Measurements from ENCODE around the gene POU5F1.
A peak's percentile ranks its signal among the peaks of the same experiment; 100 is the strongest.
"Not testable (repeated sequence)": the region's sequence is repeated elsewhere in the genome, so short reads cannot be mapped to it uniquely, and the experiment has no call there.

The POU5F1 gene

DNA sequence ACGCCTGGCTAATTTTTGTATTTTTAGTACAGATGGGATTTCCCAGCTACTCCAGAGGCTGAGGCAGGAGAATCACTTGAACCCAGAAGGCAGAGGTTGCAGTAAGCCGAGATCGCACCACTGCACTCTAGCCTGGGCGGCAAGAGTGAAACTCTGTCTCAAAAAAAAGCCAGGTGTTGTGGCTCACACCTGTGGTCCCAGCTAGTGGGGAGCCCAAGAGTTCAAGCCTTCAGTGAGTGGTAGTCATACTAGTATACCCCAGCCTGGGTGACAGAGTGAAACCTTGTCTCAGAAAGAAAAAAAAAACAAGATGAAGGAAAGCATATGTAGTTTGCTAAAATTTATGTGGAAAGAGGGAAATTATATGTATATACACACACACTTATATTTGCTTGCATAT is 20.0 kb upstream of the POU5F1 start:
- no peak for DNase-seq (ENCODE audit: low spot score)
- in situ Hi-C loops (cut with MboI; ENCODE audit: low pct_unique_long_range_greater_than_20kb, low sequenced_read_pairs, unreplicated experiment): loop anchor here (5.0 kb wide), 2 partner anchors 53 to 177 kb away; partner anchors contain the start of gene PSORS1C2
- TF ChIP-seq, protein P1, sequence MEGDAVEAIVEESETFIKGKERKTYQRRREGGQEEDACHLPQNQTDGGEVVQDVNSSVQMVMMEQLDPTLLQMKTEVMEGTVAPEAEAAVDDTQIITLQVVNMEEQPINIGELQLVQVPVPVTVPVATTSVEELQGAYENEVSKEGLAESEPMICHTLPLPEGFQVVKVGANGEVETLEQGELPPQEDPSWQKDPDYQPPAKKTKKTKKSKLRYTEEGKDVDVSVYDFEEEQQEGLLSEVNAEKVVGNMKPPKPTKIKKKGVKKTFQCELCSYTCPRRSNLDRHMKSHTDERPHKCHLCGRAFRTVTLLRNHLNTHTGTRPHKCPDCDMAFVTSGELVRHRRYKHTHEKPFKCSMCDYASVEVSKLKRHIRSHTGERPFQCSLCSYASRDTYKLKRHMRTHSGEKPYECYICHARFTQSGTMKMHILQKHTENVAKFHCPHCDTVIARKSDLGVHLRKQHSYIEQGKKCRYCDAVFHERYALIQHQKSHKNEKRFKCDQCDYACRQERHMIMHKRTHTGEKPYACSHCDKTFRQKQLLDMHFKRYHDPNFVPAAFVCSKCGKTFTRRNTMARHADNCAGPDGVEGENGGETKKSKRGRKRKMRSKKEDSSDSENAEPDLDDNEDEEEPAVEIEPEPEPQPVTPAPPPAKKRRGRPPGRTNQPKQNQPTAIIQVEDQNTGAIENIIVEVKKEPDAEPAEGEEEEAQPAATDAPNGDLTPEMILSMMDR (IDR thresholded peaks at IDR 0.05; ENCODE audit: extremely low read depth, insufficient read depth, missing control alignments): no peak

DNA sequence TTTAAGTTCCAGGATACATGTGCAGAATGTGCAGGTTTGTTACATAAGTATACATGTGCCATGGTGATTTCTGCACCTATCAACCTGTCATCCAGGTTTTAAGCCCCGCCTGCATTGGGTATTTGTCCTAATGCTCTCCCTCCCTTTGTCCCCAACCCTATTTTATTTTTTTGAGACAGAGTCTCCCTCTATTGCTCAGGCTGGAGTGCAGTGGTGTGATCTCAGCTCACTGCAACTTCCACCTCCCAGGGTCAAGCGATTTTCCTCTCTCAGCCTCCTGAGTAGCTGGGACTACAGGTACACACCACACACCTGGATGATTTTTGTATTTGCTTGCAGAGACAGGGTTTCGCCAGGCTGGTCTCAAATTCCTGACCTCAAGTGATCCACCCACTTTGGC is 18.7 kb upstream of the POU5F1 start:
- in situ Hi-C loops (cut with MboI; ENCODE audit: low pct_unique_long_range_greater_than_20kb, low sequenced_read_pairs, unreplicated experiment); DNase-seq (ENCODE audit: low spot score): not testable (repeated sequence)

DNA sequence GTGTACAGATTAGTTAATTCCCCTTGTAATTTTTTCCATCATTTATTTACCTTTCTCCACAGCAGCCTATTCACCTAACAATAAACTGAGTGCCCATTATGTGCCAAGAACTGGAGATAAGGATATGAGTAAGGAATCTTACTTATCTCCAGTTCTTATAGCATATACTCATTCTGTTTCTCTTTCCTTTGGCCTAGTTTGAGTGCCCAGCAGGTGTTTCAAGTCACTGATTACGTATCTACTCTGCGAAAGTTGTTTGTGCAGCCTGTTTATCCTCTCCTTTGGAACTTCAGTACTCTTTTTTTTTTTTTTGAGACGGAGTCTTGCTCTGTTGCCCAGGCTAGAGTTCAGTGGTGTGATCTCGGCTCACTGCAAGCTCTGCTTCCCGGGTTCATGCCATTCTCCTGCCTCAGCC is 17.3 kb upstream of the POU5F1 start:
- in situ Hi-C loops (cut with MboI; ENCODE audit: low pct_unique_long_range_greater_than_20kb, low sequenced_read_pairs, unreplicated experiment): no loop called here
- TF ChIP-seq, protein P1 (IDR thresholded peaks at IDR 0.05; ENCODE audit: extremely low read depth, insufficient read depth, missing control alignments): no peak
- no peak for DNase-seq (ENCODE audit: low spot score)

DNA sequence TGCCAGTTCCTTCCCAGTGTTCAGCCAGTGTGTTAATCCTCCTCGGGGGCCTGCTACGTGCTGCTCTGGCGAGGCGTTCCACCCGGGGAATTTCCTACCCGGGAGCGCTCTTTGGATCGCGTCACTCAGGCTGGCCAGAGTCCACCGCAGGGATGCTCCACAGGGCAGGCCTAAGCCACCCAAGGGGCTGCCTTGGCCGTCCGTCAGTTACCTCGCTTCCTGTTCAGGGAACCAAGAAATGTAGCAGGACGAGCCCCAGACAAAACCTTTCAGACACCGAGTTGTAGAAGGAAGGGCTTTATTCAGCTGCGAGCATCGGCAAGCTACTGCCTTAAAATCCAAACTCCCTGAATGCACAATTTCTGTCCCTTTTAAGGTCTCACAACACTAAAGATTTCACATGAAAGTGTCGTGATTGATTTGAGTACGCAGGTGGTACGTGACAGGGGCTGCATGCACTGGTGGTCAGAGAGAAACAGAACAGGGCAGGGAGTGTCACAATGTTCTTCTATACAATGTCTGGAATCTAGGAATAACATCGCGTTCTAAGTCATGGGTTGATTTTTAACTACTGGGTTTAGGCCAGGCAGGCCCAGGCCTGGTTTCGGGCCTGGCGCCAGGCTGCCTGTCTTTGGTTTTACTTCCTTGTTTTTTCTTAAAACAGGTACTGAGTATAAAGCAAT is 15.7 kb upstream of the POU5F1 start:
- in situ Hi-C loops (cut with MboI; ENCODE audit: low pct_unique_long_range_greater_than_20kb, low sequenced_read_pairs, unreplicated experiment): no loop called here
- TF ChIP-seq, protein P1 (IDR thresholded peaks at IDR 0.05; ENCODE audit: extremely low read depth, insufficient read depth, missing control alignments): no peak
- no peak for DNase-seq (ENCODE audit: low spot score)

DNA sequence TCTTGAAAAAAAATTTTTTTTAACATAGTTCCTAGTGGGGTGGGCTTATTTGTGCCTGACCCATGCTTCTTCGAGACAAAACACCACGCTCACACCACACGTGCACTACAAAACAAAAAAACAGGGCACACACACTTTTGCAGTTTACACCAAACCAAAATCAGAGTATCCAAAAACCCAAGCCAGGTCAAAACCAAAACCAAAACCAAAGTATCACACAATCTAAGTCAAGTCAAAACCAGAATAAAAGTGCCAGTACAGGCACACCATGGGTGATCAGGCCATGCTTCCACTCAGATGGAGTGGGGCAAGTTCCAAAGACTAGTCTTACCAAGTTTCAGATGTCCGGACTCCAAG is 15.2 kb upstream of the POU5F1 start:
- in situ Hi-C loops (cut with MboI; ENCODE audit: low pct_unique_long_range_greater_than_20kb, low sequenced_read_pairs, unreplicated experiment); DNase-seq (ENCODE audit: low spot score): not testable (repeated sequence)

DNA sequence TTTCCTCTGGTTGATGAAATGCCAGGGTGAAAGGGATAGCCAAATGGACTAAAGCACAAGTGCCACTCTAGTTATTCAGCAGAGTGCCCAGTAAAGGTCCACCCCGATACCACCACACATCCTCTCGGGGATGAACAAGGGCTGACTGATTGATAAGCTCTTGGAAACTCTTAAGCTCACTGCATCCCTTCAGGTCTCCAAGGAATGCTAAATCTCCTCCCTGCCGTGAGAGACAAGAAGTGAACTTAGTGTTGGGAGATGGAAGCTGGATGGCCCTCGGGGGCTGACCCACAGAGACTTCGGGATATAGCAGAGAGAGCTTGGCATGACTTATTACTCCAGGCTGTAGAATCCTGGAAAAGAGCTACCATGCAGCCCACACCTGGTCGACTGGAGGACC is 13.4 kb upstream of the POU5F1 start:
- in situ Hi-C loops (cut with MboI; ENCODE audit: low pct_unique_long_range_greater_than_20kb, low sequenced_read_pairs, unreplicated experiment); DNase-seq (ENCODE audit: low spot score): not testable (repeated sequence)

DNA sequence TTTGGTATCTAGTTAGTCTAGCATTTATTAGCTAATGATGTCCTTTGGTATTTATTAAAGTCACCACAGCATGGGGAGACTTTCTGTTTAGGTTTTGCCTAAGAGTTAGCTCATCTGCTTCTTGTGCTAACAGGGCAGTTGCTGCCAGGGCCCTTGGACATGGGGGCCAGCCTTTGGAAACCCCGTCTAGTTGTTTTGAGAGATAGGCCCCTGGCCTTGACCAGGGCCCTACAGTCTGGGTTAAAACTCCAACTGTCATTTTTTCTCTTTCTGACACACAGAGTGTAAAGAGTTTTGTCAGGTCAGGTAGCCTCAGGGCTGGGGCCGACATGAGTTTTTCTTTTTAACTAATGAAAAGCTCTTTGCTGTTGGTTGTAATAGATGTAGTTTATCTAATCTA is 12.8 kb upstream of the POU5F1 start:
- DNase-seq (ENCODE audit: low spot score); in situ Hi-C loops (cut with MboI; ENCODE audit: low pct_unique_long_range_greater_than_20kb, low sequenced_read_pairs, unreplicated experiment): not testable (repeated sequence)

DNA sequence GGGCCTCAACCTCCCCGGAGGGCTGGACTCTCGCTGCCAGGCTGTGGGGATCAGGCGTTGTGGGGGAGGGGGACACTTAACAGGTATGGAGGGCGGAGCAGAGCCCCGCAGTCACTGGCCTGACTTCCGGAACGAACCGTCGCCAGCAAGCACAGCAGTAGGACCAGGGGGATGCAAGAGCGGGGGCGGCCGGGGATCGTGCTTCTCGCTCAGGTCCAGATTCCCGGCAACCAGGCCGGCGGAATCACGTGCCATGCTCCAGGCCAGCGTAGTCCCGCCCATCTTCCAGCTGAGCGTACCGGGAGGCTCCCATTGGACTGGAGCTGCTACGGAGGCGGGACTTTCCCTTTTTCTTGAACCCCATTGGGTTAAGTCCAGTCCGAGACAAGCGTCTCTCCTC is 10.0 kb upstream of the POU5F1 start:
- in situ Hi-C loops (cut with MboI; ENCODE audit: low pct_unique_long_range_greater_than_20kb, low sequenced_read_pairs, unreplicated experiment): no loop called here
- TF ChIP-seq, protein P1 (IDR thresholded peaks at IDR 0.05; ENCODE audit: extremely low read depth, insufficient read depth, missing control alignments): no peak
- peak; percentile 11 for DNase-seq (ENCODE audit: low spot score)

DNA sequence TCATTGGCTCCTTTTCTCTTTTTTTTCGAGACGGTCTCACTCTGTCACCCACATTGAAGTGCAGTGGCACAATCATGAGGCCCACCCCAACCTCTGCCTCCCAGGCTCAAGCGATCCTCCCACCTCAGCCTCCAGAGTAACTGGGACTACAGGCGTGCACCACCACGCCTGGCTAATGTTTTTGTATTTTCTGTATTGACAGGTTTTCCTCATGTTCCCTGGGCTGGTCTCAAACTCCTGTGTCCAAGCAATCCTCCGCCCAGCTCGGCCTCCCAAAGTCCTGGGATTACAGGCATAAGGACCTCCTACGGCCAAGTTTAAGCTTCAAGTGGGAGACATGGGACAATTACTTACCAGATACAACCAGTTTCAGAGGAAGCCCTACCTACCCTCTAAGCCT is 9.4 kb upstream of the POU5F1 start:
- no peak for DNase-seq (ENCODE audit: low spot score)
- in situ Hi-C loops (cut with MboI; ENCODE audit: low pct_unique_long_range_greater_than_20kb, low sequenced_read_pairs, unreplicated experiment): no loop called here
- TF ChIP-seq, protein P1 (IDR thresholded peaks at IDR 0.05; ENCODE audit: extremely low read depth, insufficient read depth, missing control alignments): no peak

All from GM13977 (cell line).